ENCODE measurements around the gene CHPF2. TPM values are rescaled to one million over a fixed set of nuclear protein-coding genes. Genes with fewer than 3 reads are reported as not detected.

The CHPF2 gene
- total RNA-seq, 1 experiment from 2014 or later: 19.5 TPM

GRCh38 chr7:151278949-151279348 is 46.7 kb downstream of the CHPF2 start:
- Histone ChIP-seq H3K9me3 (ENCODE audit: control insufficient read depth in 1 of 2, insufficient read depth in 1 of 2, low read depth in 1 of 2, low read length in 2 of 2) (no peaks in the 10 kb centered on the region; a peak in 1 of 4 replicates), H3K4me3 (replicated peaks in 1 of 2; ENCODE audit: low read depth in 1 of 2, low read length in 2 of 2) (no peak overlapping the region), H3K79me2 (ENCODE audit: insufficient read depth, low read length) (no peaks in the 10 kb centered on the region), H3K9me2 (ENCODE audit: insufficient read depth) (no peaks in the 10 kb centered on the region), H3K4me2 (ENCODE audit: low read length) (no peak overlapping the region), H3K4me1 (ENCODE audit: control insufficient read depth in 1 of 2, insufficient read depth in 2 of 2, low read length in 2 of 2) (peaks cover 12 to 17% of the 10 kb centered on the region in 2 experiments; a peak in 3 of 4 replicates), H3K27me3 (ENCODE audit: insufficient read depth, low read length) (no peaks in the 10 kb centered on the region), H3K9ac (ENCODE audit: low read length) (no peak overlapping the region), H3K27ac (ENCODE audit: low read depth, low read length) (no peak overlapping the region), H3K36me3 (ENCODE audit: control insufficient read depth in 1 of 2, insufficient read depth in 2 of 2, low read length in 2 of 2) (no peaks in the 10 kb centered on the region), H4K20me1 (ENCODE audit: insufficient read depth) (no peaks in the 10 kb centered on the region), H2AFZ (ENCODE audit: low read depth, low read length, poor library complexity, severe bottlenecking) (no peak overlapping the region)
- no peak for TF ChIP-seq RAD21 (IDR thresholded peaks at IDR 0.05; ENCODE audit: low read depth)
- no peak for TF ChIP-seq YY1 (IDR thresholded peaks at IDR 0.05; ENCODE audit: extremely low read depth, insufficient replicate concordance, low read depth, low read length)
- TF ChIP-seq CEBPB (IDR thresholded peaks at IDR 0.05; ENCODE audit: low read depth): no peak
- no peak for TF ChIP-seq EGR1 (IDR thresholded peaks at IDR 0.05; ENCODE audit: low read depth)
- TF ChIP-seq CBX3 (IDR thresholded peaks at IDR 0.05; ENCODE audit: low read depth): no peak
- TF ChIP-seq TCF7L2 (IDR thresholded peaks at IDR 0.05; ENCODE audit: borderline replicate concordance, extremely low read depth, insufficient read depth, insufficient read length): no peak
- TF ChIP-seq CTCF (IDR thresholded peaks at IDR 0.05 in 2 of 3, conservative IDR thresholded peaks at IDR 0.05 in 1 of 3; ENCODE audit: borderline replicate concordance in 1 of 3, insufficient read depth in 1 of 3, low read depth in 2 of 3, low read length in 2 of 3): no peak
- no peak for TF ChIP-seq ZNF274 (IDR thresholded peaks at IDR 0.05; ENCODE audit: low read depth, low read length)
- TF ChIP-seq POLR2A (IDR thresholded peaks at IDR 0.05; ENCODE audit: borderline replicate concordance, extremely low read depth, insufficient read depth, insufficient read length): no peak
- RAD21 ChIA-PET (ENCODE audit: low non-redundant PET in 1 of 2, low total read pairs in 2 of 2, uncharacterized antibody in 2 of 2, unreplicated experiment in 2 of 2): no interaction called here
- intact Hi-C loops (cut with micrococcal nuclease): no loop called here
- ATAC-seq: no peak
- POLR2A ChIA-PET: no interaction called here
- CTCF ChIA-PET: no interaction called here
- no peak for DNase-seq (ENCODE audit: low read depth, low spot score)
- no TSS peak for BruUV-seq (replicated peaks)

Measured in HCT116 (cell line).